ENCODE data around the gene FAM24B. TPM values are rescaled to one million over a fixed set of nuclear protein-coding genes. Genes with fewer than 3 reads are reported as not detected.

The FAM24B gene
- total and polyA plus RNA-seq, 4 donors, result 0.21 to 2.0 (median 0.84) TPM; not detected in 1

Other genes with a start within 250 kb of the FAM24B start
- gene C10orf120, start 179.7 kb downstream of the FAM24B start, total RNA-seq, result not detected
- not detected for gene C10orf120, start 179.7 kb downstream of the FAM24B start, polyA plus RNA-seq
- under 1 TPM; 0.14 to 0.17 TPM for gene CUZD1, start 33.7 kb downstream of the FAM24B start, total RNA-seq
- gene CUZD1, start 33.7 kb downstream of the FAM24B start, polyA plus RNA-seq, result under 1 TPM; 0.03 to 0.07 TPM
- gene FAM24A, start 31.0 kb upstream of the FAM24B start, total RNA-seq, result not detected
- gene FAM24A, start 31.0 kb upstream of the FAM24B start, polyA plus RNA-seq, result not detected
- gene C10orf88, start 74.6 kb upstream of the FAM24B start, total RNA-seq, result 1 to 10 TPM; 4.3 to 8.4 TPM
- gene C10orf88, start 74.6 kb upstream of the FAM24B start, polyA plus RNA-seq, result 1 to 10 TPM; 2.2 to 3.0 TPM
- 1 to 10 TPM; 2.3 to 4.6 TPM for gene PSTK, start 100.8 kb upstream of the FAM24B start, total RNA-seq
- gene PSTK, start 100.8 kb upstream of the FAM24B start, polyA plus RNA-seq, result 1 to 10 TPM; 2.4 to 5.1 TPM
- gene IKZF5, start 129.2 kb upstream of the FAM24B start, total RNA-seq, result 1 to 10 TPM; 6.4 to 7.9 TPM
- 1 to 10 TPM; 5.0 to 9.4 TPM for gene IKZF5, start 129.2 kb upstream of the FAM24B start, polyA plus RNA-seq
- gene ACADSB, start 129.4 kb upstream of the FAM24B start, total RNA-seq, result 100 to 1,000 TPM in 1 of 2 donors, 10 to 100 TPM in 1; 97.9 to 164 TPM
- gene ACADSB, start 129.4 kb upstream of the FAM24B start, polyA plus RNA-seq, result 100 to 1,000 TPM; 103 to 118 TPM

Data from liver (tissue), 4 donors.